ENCODE data around the gene MBOAT2. TPM values are rescaled to one million over a fixed set of nuclear protein-coding genes. Genes with fewer than 3 reads are reported as not detected.
"Not testable (repeated sequence)": the region's sequence is repeated elsewhere in the genome, so short reads cannot be mapped to it uniquely, and the experiment has no call there.

Gene MBOAT2
- total RNA-seq, 1 donor from 2014 or later: 40.7 TPM

DNA sequence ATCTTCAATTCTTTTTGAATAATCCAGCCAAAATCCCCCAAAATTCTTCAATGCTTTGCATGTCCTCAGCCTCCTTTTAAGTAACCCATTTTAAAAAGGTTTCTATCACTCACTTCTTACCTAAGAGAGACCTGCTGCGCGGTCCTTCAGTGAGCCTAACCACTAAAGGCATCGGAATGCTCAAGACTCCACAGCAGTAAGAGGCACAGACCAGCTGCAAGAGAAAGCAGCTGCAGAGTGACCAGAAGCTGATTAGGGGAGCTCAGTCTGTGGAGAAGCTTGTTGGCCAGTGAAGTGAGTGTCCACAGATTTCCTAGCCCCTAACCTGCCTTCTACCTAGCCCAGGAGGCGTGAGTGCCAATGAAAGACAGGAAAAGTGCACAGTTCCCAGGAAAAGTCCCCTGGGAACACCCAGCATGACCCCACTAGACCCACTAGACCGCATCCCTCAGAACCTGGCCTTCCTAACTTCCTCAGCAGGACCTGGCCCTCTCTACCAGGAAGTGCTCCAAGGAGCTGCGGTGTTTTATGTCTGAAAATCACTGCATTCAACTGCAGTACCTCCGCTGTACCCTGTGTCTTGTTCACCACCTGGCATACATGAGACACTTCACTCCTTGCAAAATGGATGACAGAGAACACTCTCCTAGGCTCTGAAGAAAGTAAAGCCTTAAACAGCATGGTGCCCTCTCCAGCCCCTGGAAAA lies 10.1 kb downstream of the MBOAT2 start:
- DNase-seq (ENCODE audit: low spot score): no peak

DNA sequence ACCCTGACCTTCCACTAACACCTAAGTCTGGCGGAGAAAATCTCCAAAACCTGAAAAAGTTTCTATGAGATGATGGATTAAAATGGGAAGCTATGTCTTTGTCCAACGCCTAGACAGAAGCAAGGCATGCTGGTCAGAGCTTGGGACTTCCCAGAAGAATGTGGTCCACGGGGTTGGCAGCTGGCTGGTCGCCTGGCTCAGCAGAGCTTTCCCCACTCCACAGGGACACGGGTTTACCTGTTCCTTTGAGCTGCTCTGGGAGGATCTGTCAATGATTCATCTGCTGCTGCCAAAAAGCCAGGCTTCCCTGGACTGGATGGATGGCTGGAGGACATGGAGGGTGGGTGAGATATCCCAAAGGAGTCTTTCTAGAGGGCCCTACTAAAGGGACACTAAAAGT lies 10.8 kb downstream of the MBOAT2 start:
- no peak for DNase-seq (ENCODE audit: low spot score)

DNA sequence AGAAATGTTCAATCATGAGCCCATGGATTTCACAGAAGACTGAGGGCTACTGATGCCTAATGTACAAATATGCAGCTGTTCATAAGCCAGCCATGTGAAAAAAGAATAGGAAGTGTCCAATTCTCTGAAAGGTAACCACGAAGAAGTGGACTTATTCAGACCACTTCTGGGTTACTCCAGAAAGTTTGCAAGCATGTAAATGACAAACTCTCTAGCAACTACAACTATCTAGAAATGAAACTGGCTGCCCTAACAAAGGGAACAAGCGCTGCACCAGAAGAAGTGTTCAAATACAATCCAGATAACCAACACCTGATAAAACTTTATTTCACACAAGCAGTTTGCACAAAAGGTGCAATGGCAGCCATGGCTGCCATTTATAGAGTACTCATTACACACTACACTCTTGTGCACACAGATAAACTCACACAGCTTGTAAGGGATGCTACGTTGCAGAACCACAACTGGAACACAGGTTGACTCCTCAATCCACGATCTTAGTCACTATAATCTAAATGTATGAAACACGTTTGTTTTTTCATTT lies 13.9 kb downstream of the MBOAT2 start:
- no peak for DNase-seq (ENCODE audit: low spot score)

DNA sequence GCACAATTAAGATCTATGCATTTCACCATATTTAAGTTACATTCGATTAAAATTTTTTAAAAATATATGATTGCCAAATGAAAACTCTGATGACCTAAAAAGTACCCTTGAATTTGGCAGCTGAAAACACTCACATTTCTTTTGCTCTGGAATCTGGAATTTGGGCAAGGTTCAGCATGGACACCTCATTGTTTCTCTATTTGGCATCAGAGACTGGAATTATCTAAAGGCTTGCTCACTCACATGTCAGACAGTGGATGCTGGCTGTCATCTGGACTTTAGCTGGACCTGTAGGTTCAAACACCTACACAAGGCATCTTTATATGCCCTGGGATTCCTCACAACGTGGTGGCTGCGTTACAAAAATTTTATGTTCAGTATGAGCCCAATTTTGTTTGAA lies 16.1 kb downstream of the MBOAT2 start:
- DNase-seq (ENCODE audit: low spot score): no peak

DNA sequence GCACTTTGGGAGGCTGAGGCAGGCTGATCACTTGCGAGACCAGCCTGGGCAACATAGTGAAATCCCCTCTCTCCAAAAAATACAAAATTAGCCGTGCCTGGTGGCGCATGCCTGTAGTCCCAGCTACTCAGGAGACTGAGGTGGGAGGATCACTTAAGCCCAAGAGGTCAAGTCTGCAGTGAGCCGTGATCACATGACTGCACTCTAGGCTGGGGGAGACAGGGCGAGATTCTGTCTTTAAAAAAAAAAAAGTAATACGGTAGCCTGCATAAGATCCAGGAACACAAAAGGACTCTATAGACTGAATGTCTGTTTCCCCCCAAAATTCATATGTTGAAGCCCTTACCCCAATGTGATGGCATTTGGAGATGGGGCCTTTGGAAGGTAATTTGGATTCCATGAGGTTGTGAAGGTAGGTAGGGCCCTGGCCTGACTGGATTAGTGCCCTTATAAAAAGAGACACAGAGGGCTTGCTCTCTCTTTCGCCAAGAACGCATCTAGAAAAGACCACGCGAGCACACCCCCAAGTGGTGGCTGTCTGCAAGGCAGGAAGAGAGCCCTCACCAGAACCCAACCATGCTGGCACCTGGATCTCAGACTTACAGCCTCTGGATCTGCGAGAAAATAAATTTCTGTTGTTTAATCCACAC lies 17.0 kb downstream of the MBOAT2 start:
- no peak for DNase-seq (ENCODE audit: low spot score)

DNA sequence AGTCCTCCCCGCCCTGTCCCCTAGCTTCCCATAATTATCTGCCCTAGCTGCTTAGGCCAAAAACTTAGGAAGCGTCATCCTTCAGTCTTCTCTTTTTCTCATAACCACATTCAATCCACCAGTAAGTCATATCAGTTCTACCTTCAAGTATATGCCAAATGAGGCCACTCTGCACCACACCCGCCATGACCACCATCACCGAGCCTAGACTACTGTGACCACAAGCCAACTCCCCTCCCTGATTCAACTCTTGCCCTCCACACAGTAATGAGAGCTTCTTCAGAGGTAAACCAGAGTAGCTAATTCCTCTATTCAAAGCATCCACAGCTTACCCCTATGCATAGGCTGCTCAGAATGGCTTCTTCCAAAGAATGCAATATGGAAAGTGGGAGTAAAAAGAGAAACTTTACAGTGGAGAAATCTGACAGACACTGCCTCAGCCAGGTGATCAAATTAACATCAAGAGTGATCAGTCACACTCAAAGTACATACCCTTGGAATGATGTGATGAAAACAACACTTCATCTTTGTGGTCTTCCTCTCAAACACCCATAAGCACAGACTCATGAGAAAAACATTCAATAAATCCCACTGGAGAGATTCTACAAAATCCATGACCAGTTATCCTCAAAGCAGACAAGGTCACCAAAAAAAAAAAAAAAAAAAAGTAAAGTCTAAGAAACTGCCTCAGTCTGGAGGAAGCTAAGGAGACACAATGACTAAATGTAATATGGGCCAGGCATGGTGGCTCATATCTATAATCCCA lies 17.7 kb downstream of the MBOAT2 start:
- DNase-seq (ENCODE audit: low spot score): no peak

DNA sequence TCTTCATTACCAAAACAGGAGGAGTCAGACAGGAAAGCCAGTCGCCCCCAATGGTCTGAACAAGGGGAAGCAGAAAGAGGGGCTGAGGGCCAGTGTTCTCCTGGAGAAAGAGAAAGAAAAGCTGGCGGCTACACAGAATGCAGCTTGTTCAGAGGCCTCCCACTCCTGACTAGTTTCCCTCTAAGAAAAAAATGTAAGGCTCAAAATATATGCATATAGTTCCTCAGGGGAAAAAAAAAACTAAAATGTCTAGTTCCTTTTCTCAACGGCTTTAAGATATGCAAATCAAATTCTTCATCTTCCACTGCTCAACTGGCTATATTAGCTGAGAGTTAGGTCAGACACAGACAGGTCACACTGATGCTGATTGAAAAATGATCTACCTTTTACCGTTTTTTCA lies 18.6 kb downstream of the MBOAT2 start:
- no peak for DNase-seq (ENCODE audit: low spot score)

DNA sequence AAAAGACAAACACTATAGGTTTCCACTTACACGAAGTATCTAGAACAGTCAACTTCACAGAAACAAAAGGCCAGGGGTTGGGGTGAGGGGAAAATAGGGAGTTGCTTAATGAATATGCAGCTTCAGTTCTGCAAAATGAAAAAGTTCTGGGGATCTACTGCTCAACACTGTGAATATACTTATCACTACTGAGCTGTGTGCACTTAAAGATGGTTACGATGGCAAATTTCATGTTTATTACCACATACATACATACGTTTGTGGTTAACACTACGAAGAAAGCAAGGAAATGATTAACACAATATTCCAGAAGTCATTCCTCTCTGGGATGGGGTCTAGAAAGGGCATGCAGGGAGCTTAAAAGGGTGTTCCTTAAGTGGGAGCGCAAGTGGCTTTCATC lies 19.3 kb downstream of the MBOAT2 start:
- no peak for DNase-seq (ENCODE audit: low spot score)

DNA sequence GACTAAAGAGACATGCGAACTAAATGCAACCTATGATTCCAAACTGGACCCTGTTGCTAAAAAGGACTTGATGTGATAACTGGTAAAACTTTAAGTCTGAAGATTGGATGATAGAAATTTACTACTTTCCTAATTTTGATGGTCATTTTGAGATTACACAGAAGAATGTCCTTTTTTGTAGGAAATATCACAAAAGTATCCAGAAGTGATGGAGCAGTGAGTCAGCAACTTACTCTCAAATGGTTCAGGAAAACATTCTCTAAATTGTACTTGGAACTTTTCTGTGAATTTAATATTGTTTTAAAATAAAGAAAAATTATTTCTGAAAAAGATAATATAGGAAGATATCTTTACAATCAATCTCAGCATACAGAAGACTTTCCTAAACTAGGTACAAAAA lies 19.9 kb downstream of the MBOAT2 start:
- DNase-seq (ENCODE audit: low spot score): no peak

DNA sequence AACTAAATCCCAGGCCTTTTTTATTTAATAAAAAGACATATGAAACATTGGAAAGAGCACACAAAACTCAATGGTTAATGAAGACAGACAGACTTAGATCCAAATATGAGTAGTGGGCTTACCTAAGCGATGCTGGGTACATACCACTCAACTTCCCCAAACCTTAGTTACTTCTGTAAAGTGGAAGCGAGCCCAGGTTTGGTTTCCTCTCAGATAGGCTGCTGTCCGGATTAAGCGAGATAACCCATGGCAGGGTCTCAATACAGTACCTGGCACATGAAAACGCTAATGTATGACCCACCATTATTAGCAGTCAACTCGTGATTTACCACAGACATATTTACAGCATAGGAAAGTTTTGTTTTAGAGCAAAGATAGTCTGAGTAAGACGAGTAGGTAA lies 21.6 kb downstream of the MBOAT2 start:
- DNase-seq (ENCODE audit: low spot score): no peak

DNA sequence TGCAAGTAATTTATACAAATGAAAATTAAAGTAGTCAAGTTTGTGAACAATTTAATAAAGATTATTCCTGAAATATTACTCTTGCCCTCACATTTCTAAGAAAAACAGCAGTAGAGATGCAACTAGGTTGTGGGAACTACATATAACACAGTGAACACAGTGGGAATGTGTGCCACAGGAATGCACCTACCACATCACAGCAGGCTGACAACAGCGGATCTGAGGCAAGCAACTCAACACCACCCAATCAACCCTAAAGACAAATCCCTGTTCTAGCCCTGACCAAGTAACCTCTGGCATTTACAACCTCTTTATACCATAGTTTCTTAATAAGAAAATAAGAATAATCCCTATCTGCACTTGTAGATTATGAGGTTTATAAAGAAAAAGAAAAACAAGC lies 23.4 kb downstream of the MBOAT2 start:
- no peak for DNase-seq (ENCODE audit: low spot score)

DNA sequence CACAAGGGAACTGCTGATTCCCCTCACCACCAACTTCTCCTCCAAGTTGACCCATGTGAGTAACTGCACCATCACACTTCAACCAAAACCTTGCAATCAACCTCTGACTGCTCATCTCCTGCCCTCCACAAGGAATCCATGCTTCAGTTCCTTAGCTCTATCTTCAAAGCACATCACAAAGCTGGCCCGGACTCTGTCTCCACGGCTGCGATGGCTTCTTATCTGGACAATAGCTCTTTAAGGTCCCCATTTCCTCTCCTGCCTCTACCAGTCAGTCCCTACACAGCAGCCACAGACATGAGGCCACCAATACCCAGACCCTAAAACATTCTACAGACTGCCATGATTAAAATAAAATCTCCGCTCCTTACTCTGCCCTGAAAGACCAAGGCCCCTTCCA lies 25.7 kb downstream of the MBOAT2 start:
- DNase-seq (ENCODE audit: low spot score): no peak

DNA sequence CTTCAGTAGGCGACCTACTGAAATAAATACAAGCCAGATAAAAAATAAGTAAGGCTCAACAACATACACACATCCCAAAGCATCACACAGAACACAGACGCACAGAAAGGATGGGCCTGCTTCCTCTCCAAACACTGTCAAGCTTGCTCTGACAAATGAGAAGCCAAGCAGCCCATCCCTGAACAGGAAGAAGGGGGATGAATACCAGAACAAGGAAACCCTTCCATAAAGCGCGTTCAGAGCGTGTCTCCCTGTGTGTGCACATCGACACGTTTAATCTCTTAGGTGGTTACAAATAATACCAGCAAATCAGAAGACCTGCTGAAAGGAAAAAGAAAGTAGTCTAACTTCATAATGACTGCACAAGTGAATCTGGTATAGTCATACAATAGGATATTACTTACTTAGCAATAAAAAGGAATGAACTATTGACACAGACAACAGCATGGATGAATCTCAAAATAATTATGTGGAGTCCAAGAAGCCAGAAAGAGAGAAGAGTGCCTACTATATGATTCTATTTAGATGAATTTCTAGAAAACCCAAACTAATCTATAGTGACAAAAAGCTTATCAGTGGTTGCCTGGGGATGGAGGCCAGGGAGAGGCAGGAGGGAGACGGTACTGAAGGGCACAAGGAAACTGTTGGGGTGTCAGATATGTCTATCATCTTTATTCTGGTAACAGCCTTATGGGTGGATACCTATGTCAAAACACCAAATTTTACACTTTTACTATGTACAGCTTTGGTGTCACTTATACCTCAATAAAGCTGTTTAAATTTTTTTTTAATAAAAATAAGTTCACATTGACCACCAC lies 26.8 kb downstream of the MBOAT2 start:
- no peak for DNase-seq (ENCODE audit: low spot score)

DNA sequence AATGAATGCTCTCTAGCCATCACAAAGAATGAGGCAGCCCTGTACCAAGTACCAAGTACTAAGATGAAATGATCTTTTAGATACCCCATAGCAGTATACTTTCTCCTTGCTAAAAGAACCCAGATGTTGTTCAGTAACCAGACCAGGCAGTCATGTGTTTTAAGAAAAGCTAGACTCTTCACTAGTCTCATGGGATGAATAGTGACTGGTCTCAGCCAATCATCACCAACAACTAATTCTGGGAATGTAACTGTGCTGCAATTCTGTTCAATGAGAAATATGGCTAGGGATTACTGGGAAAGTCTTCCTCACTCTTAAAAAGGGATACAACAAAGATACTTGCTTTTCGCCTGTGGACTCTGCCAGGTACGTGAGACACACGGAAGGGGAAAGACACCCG lies 29.5 kb downstream of the MBOAT2 start:
- no peak for DNase-seq (ENCODE audit: low spot score)

DNA sequence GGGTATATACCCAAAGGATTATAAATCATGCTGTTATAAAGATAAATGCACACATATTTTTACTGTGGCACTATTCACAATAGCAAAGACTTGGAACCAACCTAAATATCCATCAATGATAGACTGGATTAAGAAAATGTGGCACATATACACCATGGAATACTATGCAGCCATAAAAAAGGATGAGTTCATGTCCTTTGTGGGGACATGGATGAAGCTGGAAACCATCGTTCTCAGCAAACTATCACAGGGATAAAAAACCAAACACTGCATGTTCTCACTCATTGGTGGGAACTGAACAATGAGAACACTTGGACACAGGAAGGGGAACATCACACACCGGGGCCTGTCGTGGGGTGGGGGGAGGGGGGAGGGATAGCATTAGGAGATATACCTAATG lies 30.5 kb downstream of the MBOAT2 start:
- not testable (repeated sequence) for DNase-seq (ENCODE audit: low spot score)

DNA sequence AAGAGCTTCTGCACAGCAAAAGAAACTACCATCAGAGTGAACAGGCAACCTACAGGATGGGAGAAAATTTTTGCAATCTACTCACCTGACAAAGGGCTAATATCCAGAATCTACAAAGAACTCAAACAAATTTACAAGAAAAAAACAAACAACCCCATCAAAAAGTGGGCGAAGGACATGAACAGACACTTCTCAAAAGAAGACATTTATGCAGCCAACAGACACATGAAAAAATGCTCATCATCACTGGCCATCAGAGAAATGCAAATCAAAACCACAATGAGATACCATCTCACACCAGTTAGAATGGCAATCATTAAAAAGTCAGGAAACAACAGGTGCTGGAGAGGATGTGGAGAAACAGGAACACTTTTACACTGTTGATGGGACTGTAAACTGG lies 30.9 kb downstream of the MBOAT2 start:
- not testable (repeated sequence) for DNase-seq (ENCODE audit: low spot score)

DNA sequence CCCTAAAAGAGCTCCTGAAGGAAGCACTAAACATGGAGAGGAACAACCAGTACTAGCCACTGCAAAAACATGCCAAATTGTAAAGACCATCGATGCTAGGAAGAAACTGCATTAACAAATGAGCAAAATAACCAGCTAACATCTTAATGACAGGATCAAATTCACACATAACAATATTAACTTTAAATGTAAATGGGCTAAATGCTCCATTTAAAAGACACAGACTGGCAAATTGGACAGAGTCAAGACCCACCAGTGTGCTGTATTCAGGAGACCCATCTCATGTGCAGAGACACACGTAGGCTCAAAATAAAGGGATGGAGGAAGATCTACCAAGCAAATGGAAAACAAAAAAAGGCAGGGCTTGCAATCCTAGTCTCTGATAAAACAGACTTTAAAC lies 34.1 kb downstream of the MBOAT2 start:
- DNase-seq (ENCODE audit: low spot score): not testable (repeated sequence)

DNA sequence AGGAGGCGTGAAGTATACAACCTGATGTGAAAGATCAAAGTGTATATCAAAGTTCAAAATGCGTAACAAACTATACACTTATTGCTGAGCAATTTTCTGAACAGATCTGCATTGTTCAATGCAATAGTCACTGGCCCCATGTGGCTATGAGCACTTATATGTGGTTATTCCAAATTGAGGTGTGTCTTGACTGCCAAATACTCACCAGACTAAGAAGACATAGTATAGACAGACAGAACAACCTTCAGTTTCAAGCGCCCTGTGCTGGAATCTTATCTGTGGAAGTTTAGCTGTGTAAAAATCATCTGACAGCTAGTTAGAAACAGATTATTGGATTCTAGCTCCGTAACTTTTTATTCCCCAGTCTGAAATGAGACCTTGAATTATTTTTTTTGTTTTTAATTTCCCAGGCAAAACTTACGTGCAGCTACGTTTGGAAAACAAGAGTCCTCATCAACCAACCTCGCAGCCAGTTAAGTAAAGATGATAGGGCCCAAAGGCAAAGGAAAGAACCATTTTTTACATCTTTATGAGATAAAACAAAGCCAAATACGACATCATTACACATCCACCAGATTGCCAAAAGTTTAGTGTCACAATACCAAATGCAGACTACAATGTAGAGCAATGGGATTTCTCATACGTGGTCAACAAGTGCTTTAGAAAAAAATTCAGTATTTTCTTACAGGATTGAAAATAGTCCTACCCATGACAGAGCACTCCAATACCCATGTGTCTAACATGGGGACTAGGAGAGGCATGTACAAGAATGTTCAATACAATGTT lies 37.2 kb downstream of the MBOAT2 start:
- DNase-seq (ENCODE audit: low spot score): no peak

DNA sequence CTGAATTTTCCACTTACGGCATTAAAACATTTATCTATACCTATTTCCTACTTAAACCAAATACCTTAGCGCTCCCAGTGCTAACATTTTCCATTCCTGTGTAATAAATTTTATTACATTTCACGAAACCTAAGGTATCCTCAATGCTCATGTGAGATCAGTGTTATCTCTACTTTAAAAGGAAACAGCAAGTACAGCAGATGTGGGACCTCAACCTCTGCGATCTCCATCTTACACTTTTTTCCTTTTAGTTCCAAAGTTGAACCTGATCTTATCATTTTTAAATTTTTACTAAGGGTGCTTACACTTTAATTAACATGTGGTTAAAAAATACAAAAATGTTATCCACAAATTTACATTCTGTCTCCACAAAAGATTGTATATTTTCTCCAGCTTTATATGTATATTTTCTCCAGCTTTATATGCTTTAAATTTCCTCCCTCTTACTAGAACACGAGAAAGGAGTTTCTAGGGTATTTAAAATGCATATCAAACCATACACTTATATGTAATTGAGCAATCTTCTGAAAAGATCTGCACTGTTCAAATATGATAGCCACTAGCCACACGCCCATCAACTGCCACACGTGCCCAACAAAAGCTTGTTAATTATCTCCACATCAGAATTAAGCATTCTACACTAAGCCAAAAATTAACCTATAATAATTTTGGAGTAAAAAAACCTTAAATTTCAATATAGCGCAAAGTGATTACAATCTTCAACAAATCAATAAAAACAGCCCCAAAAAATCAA lies 38.1 kb downstream of the MBOAT2 start:
- DNase-seq (ENCODE audit: low spot score): no peak

DNA sequence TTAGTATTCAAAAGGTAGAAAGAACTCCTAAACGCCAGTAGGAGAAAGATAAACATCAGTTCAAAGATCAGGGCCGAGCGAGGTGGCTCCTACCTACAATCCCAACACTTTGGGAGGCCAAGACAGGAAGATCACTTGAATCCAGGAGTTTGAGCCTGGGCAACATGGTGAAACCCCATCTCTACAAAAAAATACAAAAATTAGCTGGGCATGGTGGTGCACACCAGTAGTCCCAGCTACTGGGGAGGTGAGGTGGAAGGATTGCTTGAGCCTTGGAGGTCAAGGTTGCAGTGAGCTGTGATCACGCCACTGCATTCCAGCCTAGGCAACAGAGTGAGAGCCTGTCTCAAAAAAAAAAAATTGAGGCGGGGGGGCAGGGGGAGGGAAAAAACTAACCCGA lies 40.6 kb downstream of the MBOAT2 start:
- DNase-seq (ENCODE audit: low spot score): no peak

Data from ureter (tissue), 1 donor.